H1 (cell line): ENCODE results near the gene KCTD3. TPM values are rescaled to one million over a fixed set of nuclear protein-coding genes. Genes with fewer than 3 reads are reported as not detected.
A peak's percentile ranks its signal among the peaks of the same experiment; 100 is the strongest.

Source experiments
- CTCF ChIA-PET: fragments of 300-600 bp; sonication (Branson Sonifier 250); formaldehyde crosslinking; loops from one replicate; lab custom pipeline; 2021; ENCODE audit not compliant: partially characterized antibody; lab: Charles Lee
- POLR2A ChIA-PET: fragments of 300-600 bp; sonication (Branson Sonifier 250); formaldehyde crosslinking; loops from one replicate; lab custom pipeline; 2021; ENCODE audit warnings: inconsistent platforms; ENCODE audit not compliant: partially characterized antibody; lab: Charles Lee
- DNase-seq, 2 experiments: peaks; one replicate each; pipeline versions ENCODE4 v3.0.0 to v3.0.0-alpha.2; 2010 to 2022; ENCODE audit warnings: low spot score in 2 of 2, low read depth in 1 of 2, mixed read lengths in 1 of 2
- FAIRE-seq: peaks from 2 replicates; lab custom pipeline; 2011; peaks lifted over from hg19 to GRCh38; lab: Jason Lieb, UNC
- H2AFZ ChIP-seq: 2 replicates; pipeline ENCODE4 v1.8.1; 2012; ENCODE audit warnings: low read length, inconsistent platforms
- H2AK5ac ChIP-seq: 2 replicates; pipeline ENCODE4 v1.6.1; 2013; ENCODE audit warnings: low read depth, low read length
- H2BK120ac ChIP-seq: replicated peaks from 2 replicates; pipeline ENCODE3; 2013; ENCODE audit warnings: low read depth, low read length, inconsistent platforms
- H2BK12ac ChIP-seq: 2 replicates; pipeline ENCODE4 v1.6.1; 2013; ENCODE audit warnings: low read depth, low read length
- H2BK15ac ChIP-seq: 2 replicates; pipeline ENCODE4 v1.6.1; 2013; ENCODE audit warnings: low read length
- H2BK20ac ChIP-seq: 2 replicates; pipeline ENCODE4 v1.6.1; 2013; ENCODE audit warnings: low read length
- H2BK5ac ChIP-seq: 2 replicates; pipeline ENCODE4 v1.6.1; 2013; ENCODE audit warnings: low read depth, low read length
- H3K14ac ChIP-seq: 2 replicates; pipeline ENCODE4 v1.6.1; 2013; ENCODE audit warnings: inconsistent platforms; ENCODE audit not compliant: insufficient read length
- H3K18ac ChIP-seq: 2 replicates; pipeline ENCODE4 v1.6.1; 2013; ENCODE audit warnings: low read length; ENCODE audit errors: extremely low read depth
- H3K23ac ChIP-seq: 2 replicates; pipeline ENCODE4 v1.6.1; 2013; ENCODE audit warnings: inconsistent platforms; ENCODE audit not compliant: insufficient read length
- H3K23me2 ChIP-seq: 2 replicates; pipeline ENCODE4 v1.6.1; 2013; ENCODE audit warnings: low read depth, low read length
- H3K27ac ChIP-seq: 2 replicates; pipeline ENCODE4 v1.6.1; 2011; ENCODE audit warnings: low read depth, low read length, inconsistent platforms
- H3K27me3 ChIP-seq, 4 experiments: replicated peaks in 1 of 4; 1 replicate in 1 of 4; 2 replicates in 3 of 4; pipeline versions ENCODE4 v1.6.1 to v1.8.1; 2011 to 2013; ENCODE audit warnings: low read length in 3 of 4, mild to moderate bottlenecking in 3 of 4, inconsistent platforms in 2 of 4, mixed read lengths in 2 of 4, moderate library complexity in 1 of 4; ENCODE audit not compliant: control insufficient read depth in 3 of 4, insufficient read depth in 3 of 4; ENCODE audit errors: extremely low read depth in 1 of 4
- H3K36me3 ChIP-seq, 4 experiments: 2 replicates each; pipeline versions ENCODE4 v1.6.1 to v1.8.1; 2011 to 2013; ENCODE audit warnings: mild to moderate bottlenecking in 4 of 4, low read length in 3 of 4, moderate library complexity in 2 of 4, control low read depth in 1 of 4, inconsistent platforms in 1 of 4; ENCODE audit not compliant: insufficient read depth in 4 of 4, control insufficient read depth in 2 of 4
- H3K4ac ChIP-seq: replicated peaks from 2 replicates; pipeline ENCODE3; 2013; ENCODE audit warnings: low read length, low read depth, mixed read lengths, inconsistent platforms; ENCODE audit not compliant: insufficient read length
- H3K4me1 ChIP-seq, 4 experiments: replicated peaks in 1 of 4; 1 replicate in 1 of 4; 2 replicates in 3 of 4; pipeline versions ENCODE4 v1.6.1 to v1.8.1; 2011 to 2013; ENCODE audit warnings: low read length in 3 of 4, inconsistent platforms in 2 of 4, mixed read lengths in 1 of 4; ENCODE audit not compliant: insufficient read depth in 4 of 4, control insufficient read depth in 3 of 4
- H3K4me2 ChIP-seq, 2 experiments: 2 replicates each; pipeline versions ENCODE4 v1.6.1 to v1.8.1; 2011 to 2013; ENCODE audit warnings: low read depth in 2 of 2, low read length in 2 of 2, control low read depth in 1 of 2, inconsistent platforms in 1 of 2, mild to moderate bottlenecking in 1 of 2; ENCODE audit not compliant: insufficient read depth in 1 of 2
- H3K4me3 ChIP-seq, 4 experiments: fragments of 200-600, 300-600 bp in 1 of 4; sonication (generic), shearing (Covaris generic), sonication (Bioruptor Twin) in 1 of 4; 2 replicates each; pipeline versions ENCODE4 v1.5.1 to v1.8.1; 2011 to 2016; ENCODE audit warnings: low read length in 4 of 4, low read depth in 3 of 4, control low read depth in 2 of 4, inconsistent platforms in 2 of 4, mild to moderate bottlenecking in 2 of 4, mixed read lengths in 1 of 4, moderate library complexity in 1 of 4; ENCODE audit not compliant: insufficient read depth in 2 of 4; ENCODE audit errors: extremely low read depth in 1 of 4
- H3K56ac ChIP-seq: replicated peaks from 2 replicates; pipeline ENCODE3; 2013; ENCODE audit warnings: low read depth, mild to moderate bottlenecking, mixed read lengths, low read length, inconsistent platforms; ENCODE audit not compliant: insufficient read length
- H3K79me1 ChIP-seq: 2 replicates; pipeline ENCODE4 v1.6.1; 2013; ENCODE audit warnings: low read depth, low read length, control low read depth
- H3K79me2 ChIP-seq, 2 experiments: 2 replicates each; pipeline versions ENCODE4 v1.6.1 to v1.8.1; 2012 to 2013; ENCODE audit warnings: low read length in 2 of 2, mild to moderate bottlenecking in 2 of 2, inconsistent platforms in 1 of 2; ENCODE audit not compliant: insufficient read depth in 2 of 2, control insufficient read depth in 1 of 2
- H3K9ac ChIP-seq, 4 experiments: replicated peaks in 1 of 4; 1 replicate in 1 of 4; 2 replicates in 3 of 4; pipeline versions ENCODE4 v1.6.1 to v1.8.1; 2011 to 2013; ENCODE audit warnings: low read depth in 3 of 4, low read length in 3 of 4, control low read depth in 2 of 4, mild to moderate bottlenecking in 2 of 4, moderate library complexity in 2 of 4, inconsistent platforms in 1 of 4; ENCODE audit errors: extremely low read depth in 1 of 4
- H3K9me3 ChIP-seq, 2 experiments: 2 replicates each; pipeline versions ENCODE4 v1.6.1 to v1.8.1; 2012 to 2013; ENCODE audit warnings: mild to moderate bottlenecking in 2 of 2, moderate library complexity in 2 of 2, control low read depth in 1 of 2, inconsistent platforms in 1 of 2, low read depth in 1 of 2, low read length in 1 of 2, mixed read lengths in 1 of 2; ENCODE audit not compliant: insufficient read depth in 2 of 2
- H4K20me1 ChIP-seq, 2 experiments: replicated peaks in 1 of 2; 2 replicates each; pipeline versions ENCODE3 to v1.8.1; 2011 to 2013; ENCODE audit warnings: inconsistent platforms in 2 of 2, low read length in 2 of 2, mild to moderate bottlenecking in 1 of 2; ENCODE audit not compliant: insufficient read depth in 2 of 2, control insufficient read depth in 1 of 2
- H4K5ac ChIP-seq: 2 replicates; pipeline ENCODE4 v1.6.1; 2013; ENCODE audit warnings: low read length, low read depth, mixed read lengths, inconsistent platforms; ENCODE audit not compliant: insufficient read length
- H4K8ac ChIP-seq: 2 replicates; pipeline ENCODE4 v1.8.0; 2013; ENCODE audit warnings: mild to moderate bottlenecking, moderate library complexity, low read length, inconsistent platforms; ENCODE audit not compliant: insufficient read depth; ENCODE audit errors: extremely low read depth
- H4K91ac ChIP-seq: replicated peaks from 2 replicates; pipeline ENCODE3; 2013; ENCODE audit warnings: low read length, mixed read lengths, inconsistent platforms; ENCODE audit not compliant: insufficient read length
- HDAC2 ChIP-seq, 2 experiments: fragments of 300-600 bp in 1 of 2; sonication (generic) in 1 of 2; IDR thresholded peaks; 2 replicates each; pipeline ENCODE4 v1.6.1; 2011 to 2012; ENCODE audit warnings: low read depth in 2 of 2, low read length in 2 of 2, mild to moderate bottlenecking in 2 of 2, moderate library complexity in 2 of 2, borderline replicate concordance in 1 of 2, inconsistent platforms in 1 of 2
- RAD21 ChIP-seq, 2 experiments: IDR thresholded peaks in 1 of 2; conservative IDR thresholded peaks in 1 of 2; 2 replicates each; pipeline ENCODE4 v1.6.1; 2011; ENCODE audit warnings: low read depth in 2 of 2, low read length in 2 of 2, improper control_type of control experiment in 1 of 2, inconsistent platforms in 1 of 2, mild to moderate bottlenecking in 1 of 2, moderate library complexity in 1 of 2
- WGBS, 2 experiments: shearing (Covaris generic) in 1 of 2; methylation state at CpG; one replicate each; pipeline versions ENCODE4 v1.1.6 to v1.1.7; 2013 to 2015; ENCODE audit warnings: low lambda C conversion rate in 2 of 2, mixed read lengths in 2 of 2, inconsistent platforms in 1 of 2, low coverage in 1 of 2, missing lambda C conversion rate in 1 of 2; ENCODE audit not compliant: insufficient replicate concordance in 2 of 2, insufficient coverage in 1 of 2, insufficient read length in 1 of 2; ENCODE audit errors: extremely low coverage in 1 of 2, missing lambda C conversion rate in 1 of 2; 5-methylcytosine and 5-hydroxymethylcytosine counted together
- polyA plus RNA-seq, 7 experiments: library from polyadenylated mRNA; depleted of rRNA in 3 of 7; stranded (reverse) in 5 of 7; unstranded in 2 of 7; fragments of >200 nt in 5 of 7; fragments of 200-250 nt in 2 of 7; gene quantifications; 1 replicate in 5 of 7; 2 replicates in 1 of 7; 4 replicates in 1 of 7; pipeline versions ENCODE4 v1.2.1 to v1.2.3, GENCODE V29; 2011 to 2013; ENCODE audit warnings: missing spikeins in 2 of 7, mixed read lengths in 2 of 7
- total RNA-seq: library from RNA; stranded (reverse); fragmentation: NEBNext Ultra II Directional; extraction: Animal tissue kit (Norgen Biotek cat#: 25700); gene quantifications from 2 replicates; pipeline ENCODE4 v1.2.1, GENCODE V29; 2021

KCTD3 gene
- total and polyA plus RNA-seq, 2 of the 8 experiments (the other 6 are each of a cell fraction or from before 2014, with no cell fraction given): 43.0 to 55.6 TPM

- Histone ChIP-seq H3K27me3 (no peaks in the 10 kb centered on the region), H2BK20ac (no peak overlapping the region), H2AFZ (no peak overlapping the region), H2AK5ac (no peak overlapping the region), H3K79me1 (no peaks in the 10 kb centered on the region), H3K18ac (no peak overlapping the region), H3K9me3 (no peaks in the 10 kb centered on the region), H4K8ac (no peak overlapping the region), H3K56ac (no peak overlapping the region), H3K4me2 (no peak overlapping the region), H3K23me2 (no peaks in the 10 kb centered on the region), H2BK12ac (no peak overlapping the region), H3K4ac (no peak overlapping the region), H3K27ac (no peak overlapping the region), H3K4me1 (no peaks in the 10 kb centered on the region), H3K4me3 (no peak overlapping the region), H3K36me3 (no peaks in the 10 kb centered on the region), H3K79me2 (no peaks in the 10 kb centered on the region), H3K14ac (no peak overlapping the region), H2BK15ac (no peak overlapping the region), H2BK120ac (no peak overlapping the region), H4K20me1 (no peaks in the 10 kb centered on the region), H3K23ac (no peak overlapping the region), H4K91ac (no peak overlapping the region), H2BK5ac (no peak overlapping the region), H3K9ac (no peak overlapping the region), H4K5ac (no peak overlapping the region)
- TF ChIP-seq RAD21 (IDR thresholded peaks at IDR 0.05 in 1 of 2, conservative IDR thresholded peaks at IDR 0.05 in 1 of 2; ENCODE audit: low read depth in 2 of 2, low read length in 2 of 2): peak in 1 of 2 experiments; percentile 45; a peak in 3 of 4 replicates
- no peak for TF ChIP-seq HDAC2 (IDR thresholded peaks at IDR 0.05; ENCODE audit: borderline replicate concordance in 1 of 2, low read depth in 2 of 2, low read length in 2 of 2)
- CTCF ChIA-PET: interaction anchor here (0.7 to 2.6 kb wide), 18 partner anchors 18 to 875 kb away, joined by 3 to 16 read pairs (median 4); no protein-coding TSS in a partner anchor
- WGBS, 2 experiments: 81% methylated on average over 8 of the region's 8 CpGs; no CpG with 5 or more reads in 1 of the 2 experiments
- no peak for DNase-seq
- no peak for FAIRE-seq
- POLR2A ChIA-PET: no interaction called here
Observed at GRCh38 chr1:215523128-215523861, 43.8 kb upstream of the KCTD3 start.
